Smooth muscle cell (in vitro differentiated cells): ENCODE data around the gene SLC49A3. TPM values are rescaled to one million over a fixed set of nuclear protein-coding genes. Genes with fewer than 3 reads are reported as not detected.

Experiments
- DNase-seq: peaks from one replicate; lab custom pipeline; 2025; ENCODE audit not compliant: unreplicated experiment; lab: John Stamatoyannopoulos, UW
- H2AFZ ChIP-seq: fragments of 200-600 bp; sonication (generic); 2 replicates; pipeline ENCODE4 v1.6.0; 2016; ENCODE audit warnings: antibody characterized with exemption, low read depth, mild to moderate bottlenecking
- H3F3A ChIP-seq: fragments of 200-600 bp; sonication (generic); 2 replicates; pipeline ENCODE4 v1.6.0; 2017; ENCODE audit warnings: antibody characterized with exemption, low read depth
- H3K27ac ChIP-seq: fragments of 200-600 bp; sonication (generic); 2 replicates; pipeline ENCODE4 v1.5.1; 2016; ENCODE audit warnings: low read depth, mild to moderate bottlenecking
- H3K27me3 ChIP-seq: fragments of 200-600 bp; sonication (generic); 2 replicates; pipeline ENCODE4 v1.6.1; 2016; ENCODE audit warnings: low read depth, mild to moderate bottlenecking
- H3K36me3 ChIP-seq: fragments of 200-600 bp; sonication (generic); 2 replicates; pipeline ENCODE4 v1.5.1; 2016; ENCODE audit warnings: low read depth
- H3K4me1 ChIP-seq: fragments of 200-600 bp; sonication (generic); 2 replicates; pipeline ENCODE4 v1.5.1; 2016; ENCODE audit warnings: low read depth
- H3K4me2 ChIP-seq: fragments of 200-600 bp; sonication (generic); 2 replicates; pipeline ENCODE4 v1.6.0; 2016; ENCODE audit warnings: mild to moderate bottlenecking
- H3K4me3 ChIP-seq: fragments of 200-600 bp; sonication (generic); 2 replicates; pipeline ENCODE4 v1.5.1; 2016; ENCODE audit warnings: mild to moderate bottlenecking
- H3K79me2 ChIP-seq: fragments of 200-600 bp; sonication (generic); 2 replicates; pipeline ENCODE4 v1.6.0; 2016; ENCODE audit warnings: low read depth, mild to moderate bottlenecking
- H3K9ac ChIP-seq: fragments of 200-600 bp; sonication (generic); 2 replicates; pipeline ENCODE4 v1.6.0; 2016; ENCODE audit warnings: low read depth
- H3K9me3 ChIP-seq: fragments of 200-600 bp; sonication (generic); replicated peaks from 2 replicates; pipeline ENCODE4 v1.5.1; 2016; ENCODE audit warnings: low read depth
- H4K20me1 ChIP-seq: fragments of 200-600 bp; sonication (generic); 2 replicates; pipeline ENCODE4 v1.6.0; 2016; ENCODE audit warnings: low read depth
- CTCF ChIP-seq: fragments of 200-600 bp; sonication (generic); IDR thresholded peaks from 2 replicates; pipeline ENCODE4 v1.5.1; 2017; ENCODE audit warnings: borderline replicate concordance, mild to moderate bottlenecking, antibody characterized with exemption; ENCODE audit not compliant: insufficient read depth, poor library complexity, severe bottlenecking
- WGBS: methylation state at CpG from one replicate; pipeline ENCODE4 v1.1.7; 2016; ENCODE audit warnings: low lambda C conversion rate; 5-methylcytosine and 5-hydroxymethylcytosine counted together
- polyA plus RNA-seq: library from polyadenylated mRNA; unstranded; fragments of >200 nt; fragmentation: Nextera tagmentation; extraction: Ambion mirVana; gene quantifications from 2 replicates; pipeline ENCODE4 v1.2.1, GENCODE V29; 2016
- total RNA-seq: library from RNA; depleted of rRNA; stranded (reverse); fragments of >200 nt; gene quantifications from 2 replicates; pipeline ENCODE4 v1.2.3, GENCODE V29; 2014

SLC49A3 gene
- total and polyA plus RNA-seq, 2 experiments from 2014 or later, result 26.4 to 40.2 TPM

GRCh38 chr4:663046-663437 lies 25.9 kb downstream of the SLC49A3 start:
- Histone ChIP-seq H3K4me3 (peak overlapping the region; percentile 81), H3K4me2 (peak overlapping the region; percentile 96), H3K4me1 (peaks cover 7% of the 10 kb centered on the region), H3K27me3 (no peaks in the 10 kb centered on the region), H3K36me3 (no peaks in the 10 kb centered on the region), H2AFZ (peak overlapping the region; percentile 91), H3K9me3 (no peaks in the 10 kb centered on the region), H4K20me1 (no peaks in the 10 kb centered on the region), H3K27ac (no peak overlapping the region), H3K79me2 (no peaks in the 10 kb centered on the region), H3F3A (no peaks in the 10 kb centered on the region), H3K9ac (peak overlapping the region; percentile 60)
- no peak for DNase-seq
- WGBS, result 72% methylated on average over 18 of the region's 20 CpGs
- TF ChIP-seq CTCF, result no peak

GRCh38 chr4:661881-662761 lies 26.8 kb downstream of the SLC49A3 start:
- Histone ChIP-seq H3K4me1 (peaks cover 7% of the 10 kb centered on the region), H3K36me3 (no peaks in the 10 kb centered on the region), H4K20me1 (no peaks in the 10 kb centered on the region), H3K27ac (no peak overlapping the region), H2AFZ (no peak overlapping the region), H3K9me3 (no peaks in the 10 kb centered on the region), H3K27me3 (no peaks in the 10 kb centered on the region), H3K4me2 (no peak overlapping the region), H3K79me2 (no peaks in the 10 kb centered on the region), H3K9ac (no peak overlapping the region), H3F3A (no peaks in the 10 kb centered on the region), H3K4me3 (no peak overlapping the region)
- DNase-seq, result no peak
- WGBS, result 98% methylated on average over 42 of the region's 42 CpGs
- TF ChIP-seq CTCF, result no peak

GRCh38 chr4:661231-661630 lies 27.7 kb downstream of the SLC49A3 start:
- 90% methylated on average over 3 of the region's 3 CpGs for WGBS

More at GRCh38 chr4:661231-661630, 27.7 kb downstream of the SLC49A3 start:
- no peak for DNase-seq
- Histone ChIP-seq H3K79me2 (no peaks in the 10 kb centered on the region), H3K9ac (no peak overlapping the region), H3K27me3 (no peaks in the 10 kb centered on the region), H3F3A (no peaks in the 10 kb centered on the region), H3K36me3 (no peaks in the 10 kb centered on the region), H3K4me3 (no peak overlapping the region), H3K27ac (no peak overlapping the region), H3K4me1 (peaks cover 7% of the 10 kb centered on the region), H4K20me1 (no peaks in the 10 kb centered on the region), H3K4me2 (no peak overlapping the region), H2AFZ (no peak overlapping the region), H3K9me3 (no peaks in the 10 kb centered on the region)
- no peak for TF ChIP-seq CTCF
